Keratinocyte (primary cell): ENCODE results near the gene TXNDC12.
"Not testable (repeated sequence)": the region's sequence is repeated elsewhere in the genome, so short reads cannot be mapped to it uniquely, and the experiment has no call there.

Experiments
- EZH2 ChIP-seq: IDR thresholded peaks from one replicate; pipeline ENCODE4 v1.6.1; 2012; ENCODE audit warnings: inconsistent platforms, mild to moderate bottlenecking, low read length, moderate library complexity
- TF ChIP-seq, protein P1 (sequence below), 3 experiments: IDR thresholded peaks in 1 of 3; conservative IDR thresholded peaks in 1 of 3; optimal IDR thresholded peaks in 1 of 3; 2 replicates in 2 of 3; 3 replicates in 1 of 3; pipeline versions ENCODE3 to v1.5.1; 2011; ENCODE audit warnings: low read length in 3 of 3, mild to moderate bottlenecking in 3 of 3, moderate library complexity in 2 of 3, control low read depth in 1 of 3, inconsistent platforms in 1 of 3; ENCODE audit not compliant: insufficient read depth in 2 of 3; ENCODE audit errors: extremely low read depth in 1 of 3

DNA sequence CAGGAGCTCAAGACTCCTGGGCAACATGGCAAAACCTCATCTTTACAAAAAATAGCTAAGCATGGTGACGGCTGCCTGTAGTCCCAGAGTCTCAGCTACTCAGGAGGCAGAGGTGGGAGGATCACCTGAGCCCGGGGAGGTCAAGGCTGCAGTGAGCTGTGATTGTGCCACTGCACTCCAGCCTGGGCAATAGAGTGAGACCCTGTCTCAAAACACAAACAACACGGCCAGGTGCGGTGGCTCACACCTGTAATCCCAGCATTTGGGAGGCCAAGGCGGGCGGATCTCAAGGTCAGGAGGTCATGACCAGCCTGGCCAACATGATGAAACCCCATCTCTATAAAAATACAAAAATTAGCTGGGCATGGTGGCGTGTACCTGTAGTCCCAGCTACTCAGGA, 39.3 kb upstream of the TXNDC12 start:
- TF ChIP-seq, protein P1, sequence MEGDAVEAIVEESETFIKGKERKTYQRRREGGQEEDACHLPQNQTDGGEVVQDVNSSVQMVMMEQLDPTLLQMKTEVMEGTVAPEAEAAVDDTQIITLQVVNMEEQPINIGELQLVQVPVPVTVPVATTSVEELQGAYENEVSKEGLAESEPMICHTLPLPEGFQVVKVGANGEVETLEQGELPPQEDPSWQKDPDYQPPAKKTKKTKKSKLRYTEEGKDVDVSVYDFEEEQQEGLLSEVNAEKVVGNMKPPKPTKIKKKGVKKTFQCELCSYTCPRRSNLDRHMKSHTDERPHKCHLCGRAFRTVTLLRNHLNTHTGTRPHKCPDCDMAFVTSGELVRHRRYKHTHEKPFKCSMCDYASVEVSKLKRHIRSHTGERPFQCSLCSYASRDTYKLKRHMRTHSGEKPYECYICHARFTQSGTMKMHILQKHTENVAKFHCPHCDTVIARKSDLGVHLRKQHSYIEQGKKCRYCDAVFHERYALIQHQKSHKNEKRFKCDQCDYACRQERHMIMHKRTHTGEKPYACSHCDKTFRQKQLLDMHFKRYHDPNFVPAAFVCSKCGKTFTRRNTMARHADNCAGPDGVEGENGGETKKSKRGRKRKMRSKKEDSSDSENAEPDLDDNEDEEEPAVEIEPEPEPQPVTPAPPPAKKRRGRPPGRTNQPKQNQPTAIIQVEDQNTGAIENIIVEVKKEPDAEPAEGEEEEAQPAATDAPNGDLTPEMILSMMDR (optimal IDR thresholded peaks at IDR 0.05 in 1 of 3, IDR thresholded peaks at IDR 0.05 in 1 of 3, conservative IDR thresholded peaks at IDR 0.05 in 1 of 3; ENCODE audit: extremely low read depth in 1 of 3, insufficient read depth in 2 of 3, low read length in 3 of 3): not testable (repeated sequence)
- not testable (repeated sequence) for TF ChIP-seq EZH2
